Measurements from ENCODE around the gene RNF223. TPM values are rescaled to one million over a fixed set of nuclear protein-coding genes. Genes with fewer than 3 reads are reported as not detected.
A peak's percentile ranks its signal among the peaks of the same experiment; 100 is the strongest.

The RNF223 gene
- total and polyA plus RNA-seq, 2 of the 13 experiments (the other 11 are each of a cell fraction or from before 2014, with no cell fraction given): 0.03 TPM; not detected in 1

DNA sequence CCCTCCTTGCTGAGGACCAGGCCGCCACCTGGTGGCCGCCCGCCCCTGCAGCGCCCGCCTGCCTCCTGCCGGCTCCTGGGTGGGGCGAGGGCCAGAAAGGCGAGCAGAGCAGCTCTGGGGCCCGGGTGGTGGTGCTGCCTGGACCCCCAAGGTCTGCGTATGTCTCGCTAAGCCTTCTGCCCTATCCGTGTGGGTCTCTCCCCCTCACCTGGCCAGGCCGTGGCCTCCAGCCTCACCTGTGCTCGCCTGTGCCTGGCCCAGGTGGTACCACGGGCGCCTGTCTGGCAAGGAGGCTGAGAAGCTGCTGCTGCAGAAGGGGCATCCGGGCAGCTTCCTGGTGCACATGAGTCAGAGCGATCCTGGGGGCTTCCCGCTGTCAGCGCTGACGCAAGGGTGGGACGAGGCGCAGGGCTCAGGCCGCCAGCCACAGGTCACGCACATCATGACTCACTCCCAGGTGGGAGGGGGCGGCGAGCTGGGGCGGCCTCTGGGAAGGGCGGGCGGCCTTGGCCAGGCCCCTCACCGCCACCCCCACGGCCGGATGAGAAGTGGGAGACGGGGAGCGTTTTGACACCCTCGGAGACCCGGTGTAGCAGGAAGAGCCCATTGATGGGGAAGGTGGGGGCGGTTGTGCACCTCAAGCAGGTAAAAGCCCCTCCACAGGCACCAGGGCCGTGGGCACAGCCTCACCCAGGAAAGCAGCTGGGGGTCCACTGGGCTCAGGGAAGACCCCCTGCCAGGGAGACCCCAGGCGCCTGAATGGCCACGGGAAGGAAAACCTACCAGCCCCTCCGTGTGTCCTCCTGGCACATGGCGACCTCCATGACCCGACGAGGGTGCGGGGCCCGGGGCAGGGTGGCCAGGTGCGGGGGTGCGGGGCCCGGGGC is 9.9 kb downstream of the RNF223 start (continued):
- TF ChIP-seq ZNF775 (CRISPR knock-in tag; IDR thresholded peaks at IDR 0.05; ENCODE audit: borderline replicate concordance) (no peak), ZNF615 (CRISPR knock-in tag; IDR thresholded peaks at IDR 0.05; ENCODE audit: borderline replicate concordance) (no peak), ZNF629 (CRISPR knock-in tag; conservative IDR thresholded peaks at IDR 0.05) (no peak), NFYC (CRISPR knock-in tag; IDR thresholded peaks at IDR 0.05) (no peak), PHB2 (IDR thresholded peaks at IDR 0.05; ENCODE audit: partially characterized antibody) (no peak), ZNF839 (CRISPR knock-in tag; IDR thresholded peaks at IDR 0.05; ENCODE audit: borderline replicate concordance) (no peak; the same call in 1 of the 2 replicates), FOSL2 (CRISPR knock-in tag; IDR thresholded peaks at IDR 0.05) (peak; percentile 99), IKZF1 (IDR thresholded peaks at IDR 0.05) (no peak), ZNF496 (CRISPR knock-in tag; IDR thresholded peaks at IDR 0.05; ENCODE audit: insufficient replicate concordance) (no peak), ATF5 (CRISPR knock-in tag; IDR thresholded peaks at IDR 0.05; ENCODE audit: low read depth) (no peak), STAT5B (CRISPR knock-in tag; IDR thresholded peaks at IDR 0.05) (no peak), ZNF83 (CRISPR knock-in tag; IDR thresholded peaks at IDR 0.05; ENCODE audit: borderline replicate concordance) (no peak), TCF12 (IDR thresholded peaks at IDR 0.05) (no peak), TCF12 (CRISPR knock-in tag; IDR thresholded peaks at IDR 0.05) (no peak), SP2 (CRISPR knock-in tag; IDR thresholded peaks at IDR 0.05) (no peak; the same call in 1 of the 2 replicates), CHD2 (IDR thresholded peaks at IDR 0.05; ENCODE audit: low read depth, low read length) (no peak), ZNF17 (CRISPR knock-in tag; IDR thresholded peaks at IDR 0.05) (no peak), NR2F1 (CRISPR knock-in tag; IDR thresholded peaks at IDR 0.05) (peak in 1 of 2 experiments; percentile 46; a peak in 2 of 4 replicates), IRX3 (CRISPR knock-in tag; IDR thresholded peaks at IDR 0.05; ENCODE audit: borderline replicate concordance, low read depth) (no peak), ZGPAT (CRISPR knock-in tag; IDR thresholded peaks at IDR 0.05) (peak; percentile 80), MAZ (IDR thresholded peaks at IDR 0.05; ENCODE audit: borderline replicate concordance, low read depth, low read length) (peak; percentile 62; the same call in 1 of the 2 replicates), MAZ (CRISPR knock-in tag; IDR thresholded peaks at IDR 0.05; ENCODE audit: low read depth) (peak; percentile 74; the same call in 1 of the 2 replicates)
- TF ChIP-seq, protein P1, sequence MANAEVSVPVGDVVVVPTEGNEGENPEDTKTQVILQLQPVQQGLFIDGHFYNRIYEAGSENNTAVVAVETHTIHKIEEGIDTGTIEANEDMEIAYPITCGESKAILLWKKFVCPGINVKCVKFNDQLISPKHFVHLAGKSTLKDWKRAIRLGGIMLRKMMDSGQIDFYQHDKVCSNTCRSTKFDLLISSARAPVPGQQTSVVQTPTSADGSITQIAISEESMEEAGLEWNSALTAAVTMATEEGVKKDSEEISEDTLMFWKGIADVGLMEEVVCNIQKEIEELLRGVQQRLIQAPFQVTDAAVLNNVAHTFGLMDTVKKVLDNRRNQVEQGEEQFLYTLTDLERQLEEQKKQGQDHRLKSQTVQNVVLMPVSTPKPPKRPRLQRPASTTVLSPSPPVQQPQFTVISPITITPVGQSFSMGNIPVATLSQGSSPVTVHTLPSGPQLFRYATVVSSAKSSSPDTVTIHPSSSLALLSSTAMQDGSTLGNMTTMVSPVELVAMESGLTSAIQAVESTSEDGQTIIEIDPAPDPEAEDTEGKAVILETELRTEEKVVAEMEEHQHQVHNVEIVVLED (CRISPR knock-in tag; IDR thresholded peaks at IDR 0.05; ENCODE audit: borderline replicate concordance): peak; percentile 75

All from HepG2 (cell line).